K562 (cell line): ENCODE data around the gene RFX7. TPM values are rescaled to one million over a fixed set of nuclear protein-coding genes. Genes with fewer than 3 reads are reported as not detected.

Source experiments
- ATAC-seq: fragments of 200-7000 bp; cut with Tn5 transposase; 3 replicates; pipeline ENCODE4 v1.9.1; 2020; ENCODE audit warnings: moderate library complexity
- BruUV-seq: library from RNA; stranded (reverse); fragments of 400-500 nt; replicated peaks from 2 replicates; lab custom pipeline; 2021; lab: Mats Ljungman, UMichigan
- CTCF ChIA-PET: fragments of 300-600 bp; formaldehyde crosslinking; extraction: SDS; loops from one replicate; lab custom pipeline; 2021; ENCODE audit warnings: low intra/inter-chr PET ratio; lab: Yijun Ruan, JAX
- POLR2A ChIA-PET: fragments of 300-600, 350-650 bp; sonication (Branson Sonifier 250); formaldehyde crosslinking; extraction: SDS; loops from one replicate; lab custom pipeline; 2021; ENCODE audit warnings: antibody characterized with exemption, inconsistent platforms; lab: Yijun Ruan, JAX
- DNase-seq, 4 experiments: peaks; one replicate each; pipeline versions ENCODE4 v3.0.0 to v3.0.0-alpha.2; 2011 to 2018; ENCODE audit warnings: low spot score in 3 of 4, mixed read lengths in 3 of 4; ENCODE audit errors: extremely low read depth in 1 of 4
- FAIRE-seq: peaks from 2 replicates; lab custom pipeline; 2011; peaks lifted over from hg19 to GRCh38; lab: Jason Lieb, UNC
- H2AFZ ChIP-seq: 2 replicates; pipeline ENCODE4 v1.6.0; 2011; ENCODE audit warnings: low read depth, low read length, control low read depth, inconsistent platforms
- H3K27ac ChIP-seq: fragments of 200-600 bp; 3 replicates; pipeline ENCODE4 v1.8.0; 2011; ENCODE audit warnings: low read depth, mild to moderate bottlenecking, control low read depth, inconsistent platforms, low read length, moderate library complexity, mixed read lengths; ENCODE audit errors: extremely low read depth
- H3K27me3 ChIP-seq, 2 experiments: fragments of 300-600 bp in 1 of 2; 2 replicates in 1 of 2; 3 replicates in 1 of 2; pipeline versions ENCODE4 v1.6.0 to v1.8.0; 2011; ENCODE audit warnings: inconsistent platforms in 2 of 2, low read length in 2 of 2, mild to moderate bottlenecking in 1 of 2, mixed read lengths in 1 of 2, moderate library complexity in 1 of 2; ENCODE audit not compliant: control insufficient read depth in 2 of 2, insufficient read depth in 2 of 2
- H3K36me3 ChIP-seq: fragments of 300-600 bp; 3 replicates; pipeline ENCODE4 v1.8.0; 2011; ENCODE audit warnings: mild to moderate bottlenecking, low read length, inconsistent platforms; ENCODE audit not compliant: control insufficient read depth, insufficient read depth
- H3K4me1 ChIP-seq, 2 experiments: fragments of 200-600 bp in 1 of 2; replicated peaks in 1 of 2; 2 replicates in 1 of 2; 3 replicates in 1 of 2; pipeline versions ENCODE4 v1.5.1 to v1.8.0; 2011; ENCODE audit warnings: inconsistent platforms in 2 of 2, low read length in 2 of 2, mild to moderate bottlenecking in 1 of 2, mixed read lengths in 1 of 2, moderate library complexity in 1 of 2; ENCODE audit not compliant: control insufficient read depth in 2 of 2, insufficient read depth in 2 of 2
- H3K4me2 ChIP-seq: 2 replicates; pipeline ENCODE4 v1.6.1; 2011; ENCODE audit warnings: low read length, control low read depth, inconsistent platforms, mixed read lengths; ENCODE audit not compliant: insufficient read depth
- H3K4me3 ChIP-seq: fragments of 200-600 bp; sonication (generic), shearing (Covaris generic); 2 replicates; pipeline ENCODE4 v1.5.1; 2016; ENCODE audit warnings: control low read depth, inconsistent platforms
- H3K79me2 ChIP-seq: fragments of 200-600 bp; 3 replicates; pipeline ENCODE4 v1.8.0; 2011; ENCODE audit warnings: low read length, inconsistent platforms; ENCODE audit not compliant: control insufficient read depth, insufficient read depth
- H3K9ac ChIP-seq, 2 experiments: 2 replicates each; pipeline versions ENCODE4 v1.6.0 to v1.6.1; 2011; ENCODE audit warnings: low read depth in 2 of 2, low read length in 2 of 2, control low read depth in 1 of 2, inconsistent platforms in 1 of 2, mild to moderate bottlenecking in 1 of 2, mixed read lengths in 1 of 2; ENCODE audit not compliant: insufficient read depth in 1 of 2
- H3K9me1 ChIP-seq: one replicate; pipeline ENCODE4 v1.6.0; 2011; ENCODE audit warnings: inconsistent platforms, mild to moderate bottlenecking, low read length, moderate library complexity; ENCODE audit not compliant: control insufficient read depth, insufficient read depth
- H3K9me3 ChIP-seq: replicated peaks from 2 replicates; pipeline ENCODE4 v1.5.1; 2011; ENCODE audit warnings: low read depth, low read length, inconsistent platforms; ENCODE audit not compliant: control insufficient read depth, insufficient read depth
- H4K20me1 ChIP-seq: replicated peaks from 2 replicates; pipeline ENCODE4 v1.6.1; 2011; ENCODE audit warnings: low read length, inconsistent platforms, mixed read lengths; ENCODE audit not compliant: control insufficient read depth, insufficient read depth
- BHLHE40 ChIP-seq: IDR thresholded peaks from 2 replicates; pipeline ENCODE4 v1.6.1; 2011; ENCODE audit warnings: low read length, improper control_type of control experiment
- E2F3 ChIP-seq: fragments of 250-450 bp; sonication (Bioruptor Pico); IDR thresholded peaks from 2 replicates; pipeline ENCODE4 v1.4.0; 2020; ENCODE audit warnings: mild to moderate bottlenecking
- ELK3 ChIP-seq: fragments of 450-650 bp; formaldehyde crosslinking; IDR thresholded peaks from 2 replicates; pipeline ENCODE4 v1.4.0; 2020; ENCODE audit warnings: mild to moderate bottlenecking
- MCM3 ChIP-seq: fragments of 450-650 bp; IDR thresholded peaks from 2 replicates; pipeline ENCODE4 v1.6.1; 2016
- SRF ChIP-seq, 2 experiments: fragments of 250-450, 450-650 bp in 1 of 2; sonication (Bioruptor Pico) in 1 of 2; sonication (generic) in 1 of 2; formaldehyde crosslinking; IDR thresholded peaks; 2 replicates each; pipeline versions ENCODE4 v1.5.0 to v1.5.1; 2020 to 2022; ENCODE audit warnings: mild to moderate bottlenecking in 1 of 2, missing genetic modification reagents in 1 of 2
- ZKSCAN1 ChIP-seq: fragments of 150-350 bp; IDR thresholded peaks from 2 replicates; pipeline ENCODE4 v1.6.1; 2016; ENCODE audit warnings: low read depth, low read length
- ZNF253 ChIP-seq: fragments of 250-450 bp; sonication (Bioruptor Pico); conservative IDR thresholded peaks from 2 replicates; pipeline ENCODE4 v1.6.1; 2021; ENCODE audit warnings: mild to moderate bottlenecking
- ZNF551 ChIP-seq: fragments of 250-450 bp; sonication (Bioruptor Pico); IDR thresholded peaks from 2 replicates; pipeline ENCODE4 v1.5.0; 2021; ENCODE audit warnings: mild to moderate bottlenecking, moderate library complexity
- WGBS: fragments of 100-300 bp; shearing (Covaris generic); methylation state at CpG from one replicate; pipeline ENCODE4 v1.1.6; 2016; ENCODE audit warnings: low coverage, mixed read lengths; ENCODE audit not compliant: insufficient coverage; ENCODE audit errors: missing lambda C conversion rate; 5-methylcytosine and 5-hydroxymethylcytosine counted together
- in situ Hi-C: fragments of 300-500 bp; cut with MboI; formaldehyde crosslinking; loops from 4 replicates; pipeline ENCODE4 v1.15.0; 2018; ENCODE audit warnings: inconsistent platforms, mixed read lengths
- intact Hi-C: fragments of 100-400 bp; cut with micrococcal nuclease; formaldehyde crosslinking; loops from 2 replicates; pipeline ENCODE4 v1.14.2; 2022
- polyA plus RNA-seq, 8 experiments: library from polyadenylated mRNA; depleted of rRNA in 4 of 8; stranded (reverse) in 5 of 8; unstranded in 3 of 8; fragments of >200 nt; fragmentation: Nextera tagmentation in 2 of 8; fragmentation: Illumina TruSeq in 1 of 8; extraction: Ambion mirVana in 2 of 8; extraction: Trizol in 1 of 8; gene quantifications; 2 replicates each; pipeline versions ENCODE4 v1.2.1 to v1.2.3, GENCODE V29; 2011 to 2014; ENCODE audit warnings: inconsistent platforms in 1 of 8, missing spikeins in 1 of 8
- total RNA-seq, 7 experiments: library from RNA; depleted of rRNA in 6 of 7; stranded (reverse); fragments of >200 nt in 6 of 7; fragmentation: Illumina TruSeq in 2 of 7; extraction: Trizol in 2 of 7; gene quantifications; 2 replicates each; pipeline versions ENCODE4 v1.2.1 to v1.2.3, GENCODE V29; 2011 to 2021; ENCODE audit warnings: low replicate concordance in 1 of 7

RFX7 gene
- total and polyA plus RNA-seq, 9 of the 15 experiments (the other 6 are each of a cell fraction or from before 2014, with no cell fraction given): 2.4 to 17.9 (median 6.3) TPM

DNA sequence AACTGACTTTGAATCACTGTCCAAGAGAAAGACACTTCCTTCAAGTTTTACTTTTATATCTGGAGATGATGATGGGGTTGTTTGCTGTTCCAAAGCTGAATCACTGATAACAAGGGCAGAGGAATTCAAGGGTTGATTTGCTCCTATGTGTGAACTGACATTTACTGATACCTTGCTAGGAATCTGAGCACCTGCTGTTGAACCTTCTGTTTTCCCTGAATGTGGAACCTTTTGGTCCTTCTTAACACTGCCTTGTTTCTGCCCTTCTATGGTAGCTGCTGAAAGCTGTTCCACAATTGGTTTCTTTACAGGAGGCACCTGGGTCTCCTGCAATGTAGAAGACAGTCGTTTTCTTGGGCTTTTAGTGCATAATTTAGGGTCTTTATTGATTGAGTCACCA, 148.3 kb downstream of the RFX7 start:
- 33% methylated on average over 1 of the region's 1 CpG for WGBS
- intact Hi-C loops: loop anchor here (10.0 kb wide), 1 partner anchor 149 kb away; the partner anchor contains the start of gene RFX7
- in situ Hi-C loops: no loop called here
- FAIRE-seq (no peak), DNase-seq (no peak)
- Histone ChIP-seq H3K9me3 (no peaks in the 10 kb centered on the region), H3K9me1 (no peaks in the 10 kb centered on the region), H3K27me3 (no peaks in the 10 kb centered on the region), H3K79me2 (no peaks in the 10 kb centered on the region), H3K4me1 (no peaks in the 10 kb centered on the region), H2AFZ (no peak overlapping the region), H3K4me3 (no peak overlapping the region), H4K20me1 (no peaks in the 10 kb centered on the region)
- CTCF ChIA-PET: no interaction called here
- POLR2A ChIA-PET: interaction anchor here (1.0 kb wide), 1 partner anchor 31 kb away, joined by 3 read pairs; no protein-coding TSS in a partner anchor
- no TSS peak for BruUV-seq
- peak in 1 of 2 experiments; percentile 55; a peak in 1 of 4 replicates for TF ChIP-seq SRF (CRISPR knock-in tag; IDR thresholded peaks at IDR 0.05)
- no peak for TF ChIP-seq ZKSCAN1
- no peak for TF ChIP-seq ZNF551
- TF ChIP-seq ZNF253 (CRISPR knock-in tag): no peak
- TF ChIP-seq ELK3 (CRISPR knock-in tag): no peak
- no peak for TF ChIP-seq BHLHE40
- TF ChIP-seq MCM3: no peak
- no peak for TF ChIP-seq E2F3 (CRISPR knock-in tag)
- TF ChIP-seq, all 486 proteins: peak for 1
- peaks cover 66% of the 10 kb centered on the region for H3K36me3 ChIP-seq
- no peak overlapping the region for H3K9ac ChIP-seq
- H3K4me2 ChIP-seq: no peak overlapping the region
- ATAC-seq: no peak
- H3K27ac ChIP-seq: no peak overlapping the region
